ENCODE data around the gene OOSP2.

The OOSP2 gene

GRCh38 chr11:60040109-60040508, at the start of gene OOSP2:
TSS of gene OOSP2 (plus strand) at chr11:60040409. CDS start at chr11:60040460, 51 bp downstream.
- no peak for TF ChIP-seq CTCF (conservative IDR thresholded peaks at IDR 0.05; ENCODE audit: low read depth)
- no peak within 1 kb of the TSS for H3K27ac ChIP-seq
- DNase-seq (ENCODE audit: low spot score) = no peak
- ChIA-PET POLR2A (ENCODE audit: low non-redundant PET) (no interaction called here), CTCF (no interaction called here)

- DNase-seq (ENCODE audit: low spot score) = no peak
- no peak overlapping the region for H3K27ac ChIP-seq
- ChIA-PET POLR2A (ENCODE audit: low non-redundant PET) (no interaction called here), CTCF (no interaction called here)
- TF ChIP-seq CTCF (conservative IDR thresholded peaks at IDR 0.05; ENCODE audit: low read depth) = no peak
These were observed 49.8 kb upstream of the OOSP2 start for GRCh38 chr11:59990421-59990820.

GRCh38 chr11:59992425-59992824, 47.8 kb upstream of the OOSP2 start:
- POLR2A ChIA-PET (ENCODE audit: low non-redundant PET) = no interaction called here
- no peak overlapping the region for H3K27ac ChIP-seq
- CTCF ChIA-PET = interaction anchor here (0.7 kb wide), 1 partner anchor 15 kb away, joined by 3 read pairs; no protein-coding TSS in a partner anchor
- DNase-seq (ENCODE audit: low spot score) = no peak
- no peak for TF ChIP-seq CTCF (conservative IDR thresholded peaks at IDR 0.05; ENCODE audit: low read depth)

- no peak for DNase-seq (ENCODE audit: low spot score)
- POLR2A ChIA-PET (ENCODE audit: low non-redundant PET) = no interaction called here
- TF ChIP-seq CTCF (conservative IDR thresholded peaks at IDR 0.05; ENCODE audit: low read depth) = no peak
- CTCF ChIA-PET = interaction anchor here (0.7 kb wide), 1 partner anchor 479 kb away, joined by 6 read pairs; no protein-coding TSS in a partner anchor
- no peak overlapping the region for H3K27ac ChIP-seq
These were observed 42.4 kb upstream of the OOSP2 start for GRCh38 chr11:59997800-59998199.

DNA sequence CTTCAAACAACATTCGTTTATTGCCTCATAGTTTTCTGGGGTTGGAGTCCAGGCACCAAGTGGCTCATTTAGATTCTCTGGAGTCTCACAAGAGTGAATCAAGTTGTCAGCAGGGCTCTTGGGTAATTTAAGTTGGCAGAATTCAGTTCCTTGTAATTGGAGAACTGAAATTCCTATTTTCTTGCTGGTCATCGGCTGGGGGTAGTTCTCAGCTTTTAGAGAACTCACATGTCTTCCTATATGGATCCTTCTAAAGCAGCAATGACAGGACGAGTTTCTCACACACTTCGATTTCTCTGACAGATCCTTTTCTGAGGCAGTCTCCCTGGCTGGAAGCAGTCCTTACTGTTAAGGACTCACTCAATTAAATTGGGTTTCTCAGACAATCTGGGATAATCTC, 40.5 kb upstream of the OOSP2 start:
- CTCF ChIA-PET = no interaction called here
- POLR2A ChIA-PET (ENCODE audit: low non-redundant PET) = no interaction called here
- no peak for DNase-seq (ENCODE audit: low spot score)
- TF ChIP-seq CTCF (conservative IDR thresholded peaks at IDR 0.05; ENCODE audit: low read depth) = no peak
- no peak overlapping the region for H3K27ac ChIP-seq

DNA sequence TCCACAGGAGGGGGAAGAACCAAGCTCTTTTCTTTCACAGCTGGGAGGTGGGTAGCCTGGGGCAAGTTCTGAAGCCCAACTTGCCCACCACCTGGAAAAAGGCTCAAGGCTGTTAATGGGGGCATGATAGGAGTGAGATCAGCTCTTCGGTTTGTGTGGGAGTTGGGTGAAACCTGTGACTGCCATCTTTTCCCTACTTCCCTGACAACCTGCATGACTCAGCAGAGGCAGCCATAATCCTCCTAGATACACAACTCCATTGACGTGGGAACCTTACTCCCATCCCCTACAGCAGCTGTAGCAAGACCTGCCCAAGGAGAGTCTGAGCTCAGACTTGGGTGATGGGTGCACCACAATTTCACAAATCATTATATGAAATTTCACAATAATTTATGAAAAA, 36.5 kb upstream of the OOSP2 start:
- POLR2A ChIA-PET (ENCODE audit: low non-redundant PET) = no interaction called here
- no peak for DNase-seq (ENCODE audit: low spot score)
- CTCF ChIA-PET = no interaction called here
- H3K27ac ChIP-seq = no peak overlapping the region
- TF ChIP-seq CTCF (conservative IDR thresholded peaks at IDR 0.05; ENCODE audit: low read depth) = no peak

DNA sequence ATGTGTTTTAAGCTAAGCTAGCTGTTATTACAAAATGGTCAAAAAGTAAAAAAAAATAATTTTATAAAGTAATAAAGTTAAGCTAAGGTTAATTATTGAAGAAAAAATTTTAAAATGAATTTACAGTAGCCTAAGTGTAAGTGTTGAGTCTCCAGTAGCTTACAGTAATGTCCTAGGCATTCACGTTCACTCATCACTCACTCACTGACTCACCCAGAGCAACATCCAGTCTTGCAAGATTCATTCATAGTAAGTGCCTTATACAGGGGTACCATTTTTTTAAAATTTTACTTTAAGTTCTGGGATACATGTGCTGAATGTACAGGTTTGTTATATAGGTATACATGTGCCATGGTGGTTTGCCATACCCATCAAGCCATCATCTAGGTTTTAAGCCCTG, 34.8 kb upstream of the OOSP2 start:
- no peak overlapping the region for H3K27ac ChIP-seq
- POLR2A ChIA-PET (ENCODE audit: low non-redundant PET) = no interaction called here
- no peak for TF ChIP-seq CTCF (conservative IDR thresholded peaks at IDR 0.05; ENCODE audit: low read depth)
- DNase-seq (ENCODE audit: low spot score) = no peak
- CTCF ChIA-PET = interaction anchor here (0.5 kb wide), 1 partner anchor 852 kb away, joined by 3 read pairs; no protein-coding TSS in a partner anchor

Data from RWPE1 (cell line).